Karpas-422 (cell line): Measurements from ENCODE around the gene HOXD9. TPM values are rescaled to one million over a fixed set of nuclear protein-coding genes. Genes with fewer than 3 reads are reported as not detected.

Experiments used
- DNase-seq: peaks from one replicate; pipeline ENCODE4 v3.0.0-alpha.2; 2015
- H2AFZ ChIP-seq: fragments of 200-600 bp; sonication (generic); 2 replicates; pipeline ENCODE4 v1.6.1; 2014; ENCODE audit warnings: antibody characterized with exemption, low read length, mixed read lengths
- H3K27ac ChIP-seq: fragments of 200-600 bp; sonication (generic); 2 replicates; pipeline ENCODE4 v1.5.1; 2014; ENCODE audit warnings: mild to moderate bottlenecking, low read length, moderate library complexity
- H3K27me3 ChIP-seq: fragments of 200-600 bp; sonication (generic); 2 replicates; pipeline ENCODE4 v1.6.1; 2014; ENCODE audit warnings: low read length, mixed read lengths
- H3K36me3 ChIP-seq: fragments of 200-600 bp; sonication (generic); 2 replicates; pipeline ENCODE4 v1.6.1; 2014; ENCODE audit warnings: low read length, mixed read lengths; ENCODE audit not compliant: insufficient read depth
- H3K4me1 ChIP-seq: fragments of 200-600 bp; sonication (generic); 2 replicates; pipeline ENCODE4 v1.6.1; 2014; ENCODE audit warnings: mild to moderate bottlenecking, low read length, mixed read lengths
- H3K4me2 ChIP-seq: fragments of 200-600 bp; sonication (generic); 2 replicates; pipeline ENCODE4 v1.6.1; 2014; ENCODE audit warnings: low read length, low read depth, mild to moderate bottlenecking; ENCODE audit not compliant: poor library complexity, severe bottlenecking
- H3K4me3 ChIP-seq: fragments of 200-600 bp; sonication (generic); 2 replicates; pipeline ENCODE4 v1.5.1; 2014; ENCODE audit warnings: mild to moderate bottlenecking, antibody characterized with exemption, low read length, mixed read lengths
- H3K79me2 ChIP-seq: fragments of 200-600 bp; sonication (generic); 2 replicates; pipeline ENCODE4 v1.6.1; 2014; ENCODE audit warnings: mild to moderate bottlenecking, low read length, mixed read lengths
- H3K9ac ChIP-seq: fragments of 200-600 bp; sonication (generic); 2 replicates; pipeline ENCODE4 v1.6.0; 2014; ENCODE audit warnings: low read length
- H3K9me2 ChIP-seq: fragments of 200-600 bp; sonication (generic), shearing (Covaris generic); replicated peaks from 2 replicates; pipeline ENCODE4 v1.6.0; 2014; ENCODE audit warnings: mild to moderate bottlenecking, low read length, moderate library complexity; ENCODE audit not compliant: insufficient read depth
- H3K9me3 ChIP-seq: fragments of 300-700, 200-600 bp; sonication (generic); 2 replicates; pipeline ENCODE4 v1.6.1; 2014; ENCODE audit warnings: low read length, mixed read lengths
- H4K20me1 ChIP-seq: fragments of 200-600 bp; sonication (generic); 2 replicates; pipeline ENCODE4 v1.6.1; 2014; ENCODE audit warnings: mild to moderate bottlenecking, antibody characterized with exemption, low read length, low read depth; ENCODE audit not compliant: insufficient read depth
- total RNA-seq: library from RNA; depleted of rRNA; stranded (reverse); fragments of >200 nt; shearing (Covaris generic); gene quantifications from 2 replicates; pipeline ENCODE4 v1.2.3, GENCODE V29; 2014; ENCODE audit warnings: low replicate concordance

HOXD9 gene
- total RNA-seq, 1 experiment from 2014 or later: not detected

DNA sequence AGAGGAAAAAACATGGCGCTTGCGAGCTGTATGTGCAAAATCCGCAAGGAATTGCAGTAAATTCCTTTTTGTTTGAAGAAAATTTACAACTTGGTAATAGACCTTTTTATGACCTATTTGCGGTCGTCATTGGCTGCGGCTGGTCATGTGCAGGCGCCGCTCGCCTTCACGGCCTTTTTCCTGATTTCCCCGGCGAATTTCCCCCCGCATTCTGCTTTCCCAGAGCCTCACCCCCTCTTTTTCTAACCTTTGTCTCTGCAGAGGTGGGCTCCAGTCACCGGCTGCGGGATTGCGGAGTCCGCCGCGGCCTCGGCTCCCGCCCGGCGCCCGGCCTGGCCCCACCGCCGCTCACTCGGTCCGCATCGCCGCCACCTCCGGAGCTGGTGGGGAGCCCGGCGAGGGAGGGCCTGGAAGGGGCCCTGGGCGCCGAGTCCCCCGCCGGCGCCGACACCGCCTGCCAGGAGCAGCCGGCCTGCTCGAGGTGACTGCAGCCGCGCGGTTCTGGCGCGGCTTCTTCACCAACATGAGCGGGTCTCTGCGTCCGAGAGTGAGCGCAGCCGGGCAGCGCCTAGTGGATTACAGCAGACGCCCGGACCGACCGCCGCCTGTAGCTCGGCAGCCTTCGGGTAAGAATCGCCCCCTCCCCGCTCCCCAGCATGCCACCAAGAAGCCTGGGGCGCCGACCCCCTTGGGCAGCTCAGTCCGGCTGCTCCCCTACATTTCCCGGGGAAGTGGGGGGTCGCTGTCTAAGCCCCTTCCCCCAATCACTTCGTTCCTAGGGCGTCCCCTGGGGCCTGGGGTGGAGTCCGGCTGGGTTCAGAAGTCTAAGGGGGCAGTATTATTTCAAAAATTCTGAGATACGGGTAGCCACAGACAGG is 14.1 kb downstream of the HOXD9 start:
- no peaks in the 10 kb centered on the region for H3K79me2 ChIP-seq
- H3K4me2 ChIP-seq: no peak overlapping the region
- no peak overlapping the region for H2AFZ ChIP-seq
- H3K27ac ChIP-seq: no peak overlapping the region
- no peaks in the 10 kb centered on the region for H3K9me2 ChIP-seq
- no peaks in the 10 kb centered on the region for H3K36me3 ChIP-seq
- DNase-seq: no peak
- H3K4me3 ChIP-seq: no peak overlapping the region
- no peaks in the 10 kb centered on the region for H4K20me1 ChIP-seq
- no peaks in the 10 kb centered on the region for H3K27me3 ChIP-seq
- no peak overlapping the region for H3K9ac ChIP-seq
- peaks cover 30% of the 10 kb centered on the region for H3K4me1 ChIP-seq
- no peaks in the 10 kb centered on the region for H3K9me3 ChIP-seq

DNA sequence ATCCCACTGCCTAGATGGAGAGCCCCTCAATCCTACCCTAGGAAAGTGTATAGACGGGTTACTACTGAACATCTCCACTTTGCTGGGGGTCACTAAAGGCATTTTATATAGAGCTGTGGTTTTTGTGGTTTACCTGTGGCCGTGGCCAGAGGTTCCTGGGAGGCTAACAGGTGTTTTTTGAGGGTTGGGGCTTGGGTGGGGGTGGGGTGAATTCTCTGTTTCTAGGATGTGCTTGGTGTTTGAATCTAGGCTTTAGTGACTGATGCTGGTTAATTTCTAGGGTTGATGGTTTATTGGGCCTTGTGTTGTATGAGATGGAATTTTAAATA is 14.7 kb downstream of the HOXD9 start:
- Histone ChIP-seq H3K27me3 (no peaks in the 10 kb centered on the region), H3K79me2 (no peaks in the 10 kb centered on the region), H2AFZ (no peak overlapping the region), H3K9me2 (no peaks in the 10 kb centered on the region), H3K36me3 (no peaks in the 10 kb centered on the region), H3K4me1 (peaks cover 30% of the 10 kb centered on the region), H3K9ac (no peak overlapping the region), H4K20me1 (no peaks in the 10 kb centered on the region), H3K4me3 (no peak overlapping the region), H3K27ac (no peak overlapping the region), H3K4me2 (no peak overlapping the region), H3K9me3 (no peaks in the 10 kb centered on the region)
- no peak for DNase-seq

DNA sequence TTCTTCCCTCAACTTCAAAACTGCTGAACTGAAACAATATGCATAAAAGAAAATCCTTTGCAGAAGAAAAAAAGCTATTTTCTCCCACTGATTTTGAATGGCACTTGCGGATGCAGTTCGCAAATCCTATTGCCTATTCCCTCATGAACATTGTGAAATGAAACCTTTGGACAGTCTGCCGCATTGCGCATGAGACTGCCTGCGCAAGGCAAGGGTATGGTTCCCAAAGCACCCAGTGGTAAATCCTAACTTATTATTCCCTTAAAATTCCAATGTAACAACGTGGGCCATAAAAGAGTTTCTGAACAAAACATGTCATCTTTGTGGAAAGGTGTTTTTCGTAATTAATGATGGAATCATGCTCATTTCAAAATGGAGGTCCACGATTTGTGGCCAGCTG is 15.4 kb downstream of the HOXD9 start:
- H3K27ac ChIP-seq: no peak overlapping the region
- no peaks in the 10 kb centered on the region for H3K9me3 ChIP-seq
- H3K9ac ChIP-seq: no peak overlapping the region
- no peaks in the 10 kb centered on the region for H4K20me1 ChIP-seq
- no peaks in the 10 kb centered on the region for H3K36me3 ChIP-seq
- DNase-seq: no peak
- no peak overlapping the region for H2AFZ ChIP-seq
- H3K4me3 ChIP-seq: no peak overlapping the region
- H3K27me3 ChIP-seq: no peaks in the 10 kb centered on the region
- H3K4me2 ChIP-seq: no peak overlapping the region
- peaks cover 30% of the 10 kb centered on the region for H3K4me1 ChIP-seq
- H3K79me2 ChIP-seq: no peaks in the 10 kb centered on the region
- no peaks in the 10 kb centered on the region for H3K9me2 ChIP-seq

DNA sequence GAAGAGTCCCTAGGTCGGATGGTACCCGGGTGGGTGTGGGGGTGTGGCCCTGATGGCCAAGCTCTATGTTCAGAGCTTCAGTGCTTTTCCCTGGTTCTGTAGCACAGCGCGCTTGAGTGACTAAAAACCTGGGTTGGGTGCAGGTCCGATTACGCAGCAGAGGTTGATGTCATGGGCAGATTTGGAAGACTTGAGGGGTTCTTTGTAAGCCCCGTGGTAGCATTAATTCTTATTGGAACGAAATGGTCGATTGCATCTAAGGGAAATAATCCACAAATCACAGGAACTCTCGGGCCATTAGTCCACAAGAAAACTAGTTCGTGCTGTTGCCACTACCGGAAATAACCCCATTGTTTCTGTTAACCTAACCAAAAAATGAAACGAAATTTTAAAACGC is 16.0 kb downstream of the HOXD9 start:
- H3K4me1 ChIP-seq: peaks cover 29% of the 10 kb centered on the region
- H3K9me3 ChIP-seq: no peaks in the 10 kb centered on the region
- H3K36me3 ChIP-seq: no peaks in the 10 kb centered on the region
- H3K4me3 ChIP-seq: no peak overlapping the region
- no peak overlapping the region for H2AFZ ChIP-seq
- H3K27me3 ChIP-seq: no peaks in the 10 kb centered on the region
- no peak overlapping the region for H3K4me2 ChIP-seq
- H3K79me2 ChIP-seq: no peaks in the 10 kb centered on the region
- H3K9me2 ChIP-seq: no peaks in the 10 kb centered on the region
- no peak overlapping the region for H3K9ac ChIP-seq
- H4K20me1 ChIP-seq: no peaks in the 10 kb centered on the region
- H3K27ac ChIP-seq: no peak overlapping the region
- no peak for DNase-seq

DNA sequence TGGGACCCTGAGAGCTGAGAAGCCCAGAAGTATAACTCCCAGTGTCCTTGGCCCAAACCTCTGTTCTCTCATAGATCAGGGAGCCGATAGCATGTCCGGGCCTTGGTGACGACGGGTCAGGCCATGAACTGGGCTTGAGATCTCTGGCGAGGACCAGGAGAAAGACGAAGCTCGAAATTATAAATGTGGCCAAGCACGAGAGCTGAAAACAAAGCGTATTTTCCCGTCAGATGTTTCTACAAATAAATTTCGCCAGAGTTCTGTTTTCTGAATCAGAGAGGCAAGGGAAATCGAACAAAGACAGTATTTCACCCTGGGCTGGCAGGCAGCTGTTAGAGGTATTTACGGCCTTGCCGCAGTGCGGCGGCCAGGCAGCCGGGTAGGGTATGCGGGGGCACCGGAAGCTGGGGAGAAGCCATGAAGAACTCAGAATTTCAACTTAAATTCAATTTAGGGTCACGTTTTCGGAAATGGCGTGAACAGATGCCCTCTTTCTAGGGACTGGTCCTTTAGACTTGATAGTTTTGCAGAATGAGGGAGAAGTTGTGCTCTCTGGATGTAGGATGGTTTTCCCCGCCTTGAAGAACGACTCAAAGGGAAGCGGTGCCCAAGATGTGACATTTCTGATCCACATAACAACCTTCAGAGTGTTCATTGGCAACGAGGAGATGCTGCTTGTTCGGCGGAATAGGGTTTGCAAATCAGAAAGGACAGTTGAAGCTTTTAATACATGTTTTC is 16.6 kb downstream of the HOXD9 start:
- no peak overlapping the region for H3K9ac ChIP-seq
- no peak for DNase-seq
- H3K36me3 ChIP-seq: no peaks in the 10 kb centered on the region
- H3K9me2 ChIP-seq: no peaks in the 10 kb centered on the region
- H3K27me3 ChIP-seq: no peaks in the 10 kb centered on the region
- no peaks in the 10 kb centered on the region for H4K20me1 ChIP-seq
- H3K4me3 ChIP-seq: no peak overlapping the region
- no peak overlapping the region for H3K27ac ChIP-seq
- H3K4me2 ChIP-seq: no peak overlapping the region
- H3K79me2 ChIP-seq: no peaks in the 10 kb centered on the region
- no peaks in the 10 kb centered on the region for H3K9me3 ChIP-seq
- H2AFZ ChIP-seq: no peak overlapping the region
- peaks cover 23% of the 10 kb centered on the region for H3K4me1 ChIP-seq

DNA sequence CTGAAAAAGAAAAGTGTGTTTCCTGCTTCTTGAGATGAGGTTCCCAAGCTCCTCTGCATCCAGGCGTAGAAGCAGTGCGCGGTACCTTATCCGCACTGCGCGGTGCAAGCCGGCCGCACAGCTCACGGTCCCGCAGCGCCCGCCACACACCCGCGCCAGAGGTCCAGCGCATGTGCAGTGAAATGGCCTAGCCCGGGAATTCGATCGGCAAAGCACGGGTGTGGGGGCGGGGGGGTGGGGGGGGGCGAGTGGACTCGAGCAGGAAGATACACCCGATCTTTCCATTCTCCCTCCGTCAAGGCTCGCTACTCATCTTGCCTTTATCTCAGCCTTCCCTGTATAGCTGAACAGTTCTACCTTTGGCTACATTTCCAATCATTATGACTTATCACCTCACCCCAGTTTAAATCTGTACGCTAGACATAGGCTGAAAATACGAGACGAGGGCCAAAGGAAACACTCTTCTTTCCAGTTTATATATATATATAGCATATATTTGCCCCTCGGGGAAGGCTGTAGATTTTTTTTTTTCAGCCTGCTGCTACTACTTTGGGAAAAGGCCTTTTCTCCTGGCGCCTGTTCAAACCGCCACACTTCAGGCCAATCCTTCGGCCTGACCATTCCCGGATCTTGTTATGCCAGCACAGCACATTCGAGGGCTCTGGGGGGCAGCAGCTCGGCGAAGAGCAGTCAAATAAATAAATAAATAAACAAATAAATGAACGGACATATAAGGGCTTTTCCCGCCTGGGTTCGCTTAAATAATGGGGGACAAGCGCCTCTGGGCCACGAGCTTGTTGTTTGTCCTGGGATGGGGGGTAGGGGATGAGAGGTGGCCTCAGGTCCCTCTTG is 17.4 kb downstream of the HOXD9 start:
- Histone ChIP-seq H3K4me1 (peaks cover 16% of the 10 kb centered on the region), H4K20me1 (no peaks in the 10 kb centered on the region), H2AFZ (peak overlapping the region; percentile 98), H3K9me3 (no peaks in the 10 kb centered on the region), H3K27ac (no peak overlapping the region), H3K79me2 (no peaks in the 10 kb centered on the region), H3K36me3 (no peaks in the 10 kb centered on the region), H3K27me3 (no peaks in the 10 kb centered on the region), H3K4me3 (peak overlapping the region; percentile 79), H3K9ac (peak overlapping the region; percentile 83), H3K4me2 (peak overlapping the region; percentile 89), H3K9me2 (no peaks in the 10 kb centered on the region)
- no peak for DNase-seq

DNA sequence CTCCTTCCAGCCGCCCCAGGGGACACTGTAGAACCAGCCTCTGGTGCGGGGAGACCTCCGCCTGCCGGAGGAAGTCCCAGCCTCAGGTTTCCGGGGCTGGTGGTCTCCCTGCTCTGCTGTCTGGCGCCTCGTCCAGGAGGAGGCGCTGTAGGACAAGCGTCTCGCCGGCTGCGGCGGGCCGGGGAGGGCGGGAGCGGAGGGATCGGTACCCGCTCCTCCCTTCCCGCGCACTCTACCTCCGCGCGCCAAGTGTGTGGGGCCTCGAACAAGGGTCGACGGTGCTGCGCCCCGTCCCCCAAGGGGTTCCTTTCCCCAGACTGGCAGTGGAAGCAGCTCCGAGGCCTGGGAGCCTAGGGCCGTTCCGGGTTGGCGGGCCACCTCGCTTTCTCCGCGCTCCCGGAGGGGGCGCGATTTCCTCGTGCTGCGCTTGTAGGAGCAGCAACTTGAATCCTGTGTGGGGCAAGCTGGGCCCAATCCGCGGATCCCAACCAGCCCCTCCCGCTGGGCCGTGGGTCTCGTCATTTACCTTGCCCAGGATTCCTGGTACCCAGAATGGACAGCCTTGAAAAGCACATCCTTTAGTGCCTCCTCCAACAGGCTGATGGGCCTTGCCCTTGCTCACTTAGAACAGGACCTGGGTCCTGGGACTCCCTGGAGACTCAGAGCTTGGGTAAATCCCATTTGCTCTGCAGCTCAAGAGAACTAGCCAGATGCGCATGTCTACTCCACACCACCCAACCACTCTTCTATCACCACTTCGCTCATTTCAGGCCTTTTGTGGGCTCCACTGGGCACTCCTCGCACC is 18.2 kb downstream of the HOXD9 start:
- no peaks in the 10 kb centered on the region for H3K79me2 ChIP-seq
- DNase-seq: peak; percentile 94
- peaks cover 12% of the 10 kb centered on the region for H3K4me1 ChIP-seq
- H3K9ac ChIP-seq: peak overlapping the region; percentile 83
- peak overlapping the region; percentile 89 for H3K4me2 ChIP-seq
- peak overlapping the region; percentile 98 for H2AFZ ChIP-seq
- H3K9me3 ChIP-seq: no peaks in the 10 kb centered on the region
- no peaks in the 10 kb centered on the region for H3K36me3 ChIP-seq
- no peaks in the 10 kb centered on the region for H3K9me2 ChIP-seq
- H3K27me3 ChIP-seq: no peaks in the 10 kb centered on the region
- H3K27ac ChIP-seq: no peak overlapping the region
- H4K20me1 ChIP-seq: no peaks in the 10 kb centered on the region
- H3K4me3 ChIP-seq: peak overlapping the region; percentile 79
